GM18909 (cell line): ENCODE results near the gene NBPF3.
"Not testable (repeated sequence)": the region's sequence is repeated elsewhere in the genome, so short reads cannot be mapped to it uniquely, and the experiment has no call there.

Source experiments
- ATAC-seq: cut with Tn5 transposase; IDR thresholded peaks from one replicate; pipeline ENCODE4 v1.9.1; 2021; ENCODE audit warnings: mild to moderate bottlenecking; ENCODE audit not compliant: unreplicated experiment, poor library complexity

The NBPF3 gene

GRCh38 chr1:21517161-21517589, 77.2 kb downstream of the NBPF3 start:
- no peak for ATAC-seq

- no peak for ATAC-seq
Observed at GRCh38 chr1:21517660-21518480, 77.9 kb downstream of the NBPF3 start.

GRCh38 chr1:21518774-21519455, 79.0 kb downstream of the NBPF3 start:
- no peak for ATAC-seq

- ATAC-seq: not testable (repeated sequence)
Observed at GRCh38 chr1:21519486-21520070, 79.6 kb downstream of the NBPF3 start.

- no peak for ATAC-seq
Observed at GRCh38 chr1:21520899-21521716, 81.2 kb downstream of the NBPF3 start.

- ATAC-seq: no peak
Observed at GRCh38 chr1:21521717-21522060, 81.8 kb downstream of the NBPF3 start.

- ATAC-seq: no peak
Observed at GRCh38 chr1:21522525-21523038, 82.6 kb downstream of the NBPF3 start.

- no peak for ATAC-seq
Observed at GRCh38 chr1:21523297-21523813, 83.4 kb downstream of the NBPF3 start.

- no peak for ATAC-seq
Observed at GRCh38 chr1:21524220-21524619, 84.3 kb downstream of the NBPF3 start.

- ATAC-seq: no peak
Observed at GRCh38 chr1:21524686-21525339, 84.9 kb downstream of the NBPF3 start.

GRCh38 chr1:21525340-21525717, 85.4 kb downstream of the NBPF3 start:
- ATAC-seq: no peak

- ATAC-seq: no peak
Observed at GRCh38 chr1:21526441-21526840, 86.5 kb downstream of the NBPF3 start.

GRCh38 chr1:21530368-21531016, 90.6 kb downstream of the NBPF3 start:
- no peak for ATAC-seq

- ATAC-seq: no peak
Observed at GRCh38 chr1:21531241-21531640, 91.3 kb downstream of the NBPF3 start.

- no peak for ATAC-seq
Observed at GRCh38 chr1:21532496-21532895, 92.6 kb downstream of the NBPF3 start.

GRCh38 chr1:21532992-21533534, 93.1 kb downstream of the NBPF3 start:
- no peak for ATAC-seq

GRCh38 chr1:21534146-21534545, 94.2 kb downstream of the NBPF3 start:
- no peak for ATAC-seq
